ENCODE measurements around the gene MYO16.
"Not testable (repeated sequence)": the region's sequence is repeated elsewhere in the genome, so short reads cannot be mapped to it uniquely, and the experiment has no call there.

The MYO16 gene

GRCh38 chr13:109211616-109212015 is 582.2 kb downstream of the MYO16 start:
- FAIRE-seq, result no peak

- FAIRE-seq, result no peak
Measured at GRCh38 chr13:109212650-109213049, 583.2 kb downstream of the MYO16 start.

- no peak for FAIRE-seq
Measured at GRCh38 chr13:109213714-109214113, 584.3 kb downstream of the MYO16 start.

GRCh38 chr13:109214393-109214792 is 585.0 kb downstream of the MYO16 start:
- no peak for FAIRE-seq

GRCh38 chr13:109215377-109215776 is 586.0 kb downstream of the MYO16 start:
- no peak for FAIRE-seq

GRCh38 chr13:109217510-109217909 is 588.1 kb downstream of the MYO16 start:
- not testable (repeated sequence) for FAIRE-seq

GRCh38 chr13:109220631-109221030 is 591.2 kb downstream of the MYO16 start:
- FAIRE-seq, result no peak

GRCh38 chr13:109224033-109224432 is 594.6 kb downstream of the MYO16 start:
- FAIRE-seq, result no peak

GRCh38 chr13:109226631-109227030 is 597.2 kb downstream of the MYO16 start:
- no peak for FAIRE-seq

- FAIRE-seq, result no peak
Measured at GRCh38 chr13:109227344-109227940, 598.0 kb downstream of the MYO16 start.

- no peak for FAIRE-seq
Measured at GRCh38 chr13:109228211-109228610, 598.8 kb downstream of the MYO16 start.

GRCh38 chr13:109231888-109232287 is 602.5 kb downstream of the MYO16 start:
- FAIRE-seq, result no peak

- FAIRE-seq, result no peak
Measured at GRCh38 chr13:109233293-109233692, 603.9 kb downstream of the MYO16 start.

- no peak for FAIRE-seq
Measured at GRCh38 chr13:109235901-109236300, 606.5 kb downstream of the MYO16 start.

- no peak for FAIRE-seq
Measured at GRCh38 chr13:109241160-109241559, 611.7 kb downstream of the MYO16 start.

- no peak for FAIRE-seq
Measured at GRCh38 chr13:109243311-109243951, 614.0 kb downstream of the MYO16 start.

- no peak for FAIRE-seq
Measured at GRCh38 chr13:109244566-109244965, 615.2 kb downstream of the MYO16 start.

- no peak for FAIRE-seq
Measured at GRCh38 chr13:109246001-109246400, 616.6 kb downstream of the MYO16 start.

- FAIRE-seq, result no peak
Measured at GRCh38 chr13:109249780-109250528, 620.5 kb downstream of the MYO16 start.

GRCh38 chr13:109251956-109252355 is 622.5 kb downstream of the MYO16 start:
- FAIRE-seq, result no peak

GRCh38 chr13:109253316-109253715 is 623.9 kb downstream of the MYO16 start:
- no peak for FAIRE-seq

GRCh38 chr13:109254274-109254673 is 624.9 kb downstream of the MYO16 start:
- FAIRE-seq, result no peak

- FAIRE-seq, result no peak
Measured at GRCh38 chr13:109255141-109255856, 625.9 kb downstream of the MYO16 start.

Data from A204.1 (cell line).